Spleen (tissue), 7 donors: ENCODE results near the gene B4GALNT2.

Experiments
- CTCF ChIP-seq, 11 experiments: fragments of 200-600 bp in 7 of 11; fragments of 450-650 bp in 4 of 11; sonication (generic) in 4 of 11; IDR thresholded peaks in 8 of 11; conservative IDR thresholded peaks in 3 of 11; 1 replicate in 7 of 11; 2 replicates in 4 of 11; pipeline versions ENCODE4 v1.4.0 to v1.8.0; 2016 to 2021; ENCODE audit warnings: antibody characterized with exemption in 11 of 11, inconsistent platforms in 4 of 11, mild to moderate bottlenecking in 1 of 11
- POLR2A ChIP-seq, 3 donors: fragments of 450-650 bp; IDR thresholded peaks; one replicate each; pipeline ENCODE4 v1.5.1; 2017; ENCODE audit warnings: antibody characterized with exemption in 3 of 3, mild to moderate bottlenecking in 1 of 3
- POLR2AphosphoS5 ChIP-seq, 3 donors: sonication (generic); formaldehyde crosslinking; IDR thresholded peaks; one replicate each; pipeline ENCODE4 v1.5.1; 2017; ENCODE audit warnings: antibody characterized with exemption in 3 of 3
- donor health status: DM: no; HTN: no; CAD: no; lungs with moderate emphysema.
- donor health status: DM: no; HTN: no; CAD: no.
- donor health status: DM: no; HTN: no; CAD: no.

DNA sequence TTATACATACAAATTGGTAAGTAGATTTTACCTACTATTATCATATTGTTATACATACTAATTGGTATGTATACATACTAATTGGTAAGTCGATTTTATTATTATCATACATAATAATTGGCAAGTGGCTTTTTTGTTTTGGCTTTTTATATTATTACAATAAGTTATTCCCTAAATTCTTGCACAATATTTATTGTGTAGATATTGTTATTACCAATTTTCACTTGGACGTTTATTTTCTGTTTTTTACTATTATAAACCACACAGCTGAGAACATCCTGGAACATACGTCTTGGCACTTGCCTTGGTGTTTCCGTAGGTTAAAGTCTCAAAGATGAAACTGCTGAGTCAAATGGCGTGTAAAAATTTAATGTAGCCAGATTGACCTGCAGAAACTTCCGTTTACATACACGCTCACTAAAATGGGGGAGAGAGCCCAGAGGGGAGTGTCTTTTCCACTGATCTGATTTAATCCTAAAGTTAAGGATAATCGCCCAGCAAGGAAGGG is 58.9 kb downstream of the B4GALNT2 start:
- TF ChIP-seq CTCF (IDR thresholded peaks at IDR 0.05 in 8 of 11, conservative IDR thresholded peaks at IDR 0.05 in 3 of 11) = no peak
- TF ChIP-seq POLR2A (IDR thresholded peaks at IDR 0.05) = no peak
- no peak for TF ChIP-seq POLR2AphosphoS5 (IDR thresholded peaks at IDR 0.05)
